HEK293T (cell line): ENCODE results near the gene NPHP1.

Experiments
- FOXA1 ChIP-seq: fragments of 450-650 bp; IDR thresholded peaks from 2 replicates; pipeline ENCODE4 v1.6.1; 2016; ENCODE audit warnings: mild to moderate bottlenecking
- FOXK2 ChIP-seq: fragments of 450-650 bp; IDR thresholded peaks from 2 replicates; pipeline ENCODE4 v1.6.1; 2016; ENCODE audit warnings: mild to moderate bottlenecking
- FOXM1 ChIP-seq: fragments of 450-650 bp; IDR thresholded peaks from 2 replicates; pipeline ENCODE4 v1.6.1; 2017; ENCODE audit warnings: mild to moderate bottlenecking, borderline replicate concordance
- L3MBTL2 ChIP-seq: fragments of 450-650 bp; conservative IDR thresholded peaks from 2 replicates; pipeline ENCODE4 v1.6.1; 2016; ENCODE audit warnings: mild to moderate bottlenecking
- LEF1 ChIP-seq: fragments of 450-650 bp; IDR thresholded peaks from 2 replicates; pipeline ENCODE4 v1.6.1; 2017; ENCODE audit warnings: mild to moderate bottlenecking, borderline replicate concordance
- SP1 ChIP-seq: fragments of 450-650 bp; IDR thresholded peaks from 2 replicates; pipeline ENCODE4 v1.6.1; 2017
- SUZ12 ChIP-seq: fragments of 450-650 bp; IDR thresholded peaks from 2 replicates; pipeline ENCODE4 v1.6.1; 2016; ENCODE audit warnings: mild to moderate bottlenecking

DNA sequence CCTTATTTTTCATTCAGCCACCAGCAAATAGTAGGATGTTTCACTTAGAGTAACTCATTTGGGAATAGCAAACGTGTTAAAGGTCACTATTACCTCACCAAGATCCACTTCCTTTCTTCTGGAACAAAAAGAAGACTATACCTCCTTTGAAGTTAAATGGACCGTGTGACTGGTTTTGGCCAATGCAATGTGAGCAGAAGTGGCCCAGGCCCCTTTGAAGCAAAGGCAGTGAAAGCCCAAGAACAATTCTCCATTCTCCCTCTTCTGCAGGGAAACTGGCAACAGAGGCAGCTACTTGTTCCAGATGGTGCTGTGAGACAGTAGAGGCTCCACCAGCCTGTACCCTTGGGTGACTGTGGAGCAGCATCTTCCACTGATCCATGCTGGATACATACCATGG is 77.9 kb downstream of the NPHP1 start:
- TF ChIP-seq FOXA1: no peak
- no peak for TF ChIP-seq FOXM1
- no peak for TF ChIP-seq SP1
- TF ChIP-seq SUZ12: no peak
- no peak for TF ChIP-seq L3MBTL2
- TF ChIP-seq LEF1: no peak
- no peak for TF ChIP-seq FOXK2
